Prostate gland (tissue), 2 donors: ENCODE measurements around the gene FGF22. TPM values are rescaled to one million over a fixed set of nuclear protein-coding genes. Genes with fewer than 3 reads are reported as not detected.
"Not testable (repeated sequence)": the region's sequence is repeated elsewhere in the genome, so short reads cannot be mapped to it uniquely, and the experiment has no call there.

Experiments used
- DNase-seq: peaks from one replicate; pipeline ENCODE4 v3.0.0-alpha.2; 2019; ENCODE audit warnings: low spot score
- H3K27ac ChIP-seq, 2 donors: fragments of 200-600 bp; sonication (generic); 2 replicates each; pipeline ENCODE4 v1.5.1; 2017 to 2019
- H3K27me3 ChIP-seq: fragments of 200-600 bp; sonication (generic); replicated peaks from 2 replicates; pipeline ENCODE4 v1.5.1; 2019; ENCODE audit not compliant: insufficient read depth
- H3K36me3 ChIP-seq, 2 donors: fragments of 200-600 bp; sonication (generic); 1 replicate in 1 of 2; 2 replicates in 1 of 2; pipeline versions ENCODE4 v1.5.1 to v1.8.1; 2017 to 2019
- H3K4me1 ChIP-seq: fragments of 200-600 bp; sonication (generic); replicated peaks from 2 replicates; pipeline ENCODE4 v1.5.1; 2019
- H3K4me3 ChIP-seq, 2 donors: fragments of 200-600 bp; sonication (generic); 2 replicates each; pipeline ENCODE4 v1.5.1; 2017 to 2019
- H3K9me3 ChIP-seq: fragments of 200-600 bp; sonication (generic); 2 replicates; pipeline ENCODE4 v1.5.1; 2017
- POLR2A ChIP-seq: fragments of 450-650 bp; IDR thresholded peaks from one replicate; pipeline ENCODE4 v1.6.1; 2016; ENCODE audit warnings: antibody characterized with exemption, mild to moderate bottlenecking
- POLR2AphosphoS5 ChIP-seq: sonication (generic); formaldehyde crosslinking; IDR thresholded peaks from one replicate; pipeline ENCODE4 v1.6.1; 2017; ENCODE audit warnings: antibody characterized with exemption
- WGBS: methylation state at CpG from one replicate; pipeline ENCODE4 v1.1.5; 2018; 5-methylcytosine and 5-hydroxymethylcytosine counted together
- intact Hi-C: fragments of 100-400 bp; cut with DNase I; formaldehyde crosslinking; loops from one replicate; pipeline ENCODE4 v1.14.2; 2022
- total RNA-seq, 2 donors: library from RNA; depleted of rRNA; stranded (reverse); fragments of >200 nt; gene quantifications; one replicate each; pipeline ENCODE4 v1.1.0, GENCODE V29; 2016
- TF ChIP-seq, protein P1 (sequence below), 4 experiments: fragments of 200-600 bp in 2 of 4; fragments of 450-650 bp in 2 of 4; sonication (generic) in 2 of 4; IDR thresholded peaks; 1 replicate in 3 of 4; 2 replicates in 1 of 4; pipeline ENCODE4 v1.5.1; 2016 to 2019; ENCODE audit warnings: antibody characterized with exemption in 4 of 4, mild to moderate bottlenecking in 2 of 4, moderate library complexity in 2 of 4

Gene FGF22
- total RNA-seq, 2 donors from 2014 or later: 4.4 TPM; not detected in 1

DNA sequence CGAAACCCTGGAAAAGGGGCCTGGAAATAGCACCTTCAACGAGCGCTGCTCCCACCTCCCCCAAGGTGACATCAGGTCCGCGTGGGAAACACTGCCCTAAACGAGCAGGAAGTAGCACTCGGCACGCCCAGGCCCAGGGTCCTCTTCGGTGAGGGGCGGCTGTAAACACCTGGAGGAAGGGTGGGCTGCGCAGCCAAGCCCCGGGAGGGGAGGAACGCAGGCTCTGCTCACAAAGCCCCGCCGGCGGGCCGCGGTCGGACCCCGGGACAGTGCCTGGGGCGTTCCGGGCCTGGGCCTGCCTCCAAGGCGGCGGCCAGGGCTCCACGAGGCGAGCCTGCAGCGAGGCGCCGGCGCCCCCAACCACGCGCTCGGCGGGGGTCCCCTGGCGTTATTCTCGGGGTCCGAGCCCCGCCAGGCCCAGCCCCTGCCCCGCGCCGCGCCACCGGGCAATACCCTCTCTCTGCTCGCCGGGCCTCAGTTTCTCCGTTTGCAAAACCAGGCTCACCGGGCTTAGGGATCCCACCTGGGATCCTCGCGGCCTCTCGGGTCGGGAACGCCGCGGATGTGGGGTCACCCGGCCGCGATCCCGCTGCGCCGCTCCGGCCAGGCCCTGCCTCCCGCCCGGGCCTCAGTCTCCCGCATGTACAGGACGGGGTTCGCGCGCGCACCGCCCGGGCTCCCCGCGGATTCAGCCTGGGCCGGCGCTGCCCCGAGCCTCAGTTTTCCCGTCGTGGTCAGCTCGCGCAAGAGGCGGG lies 22.7 kb downstream of the FGF22 start:
- Histone ChIP-seq H3K9me3 (no peaks in the 10 kb centered on the region), H3K27me3 (no peaks in the 10 kb centered on the region), H3K4me1 (peaks cover 31% of the 10 kb centered on the region), H3K36me3 (no peaks in the 10 kb centered on the region), H3K4me3 (peak overlapping the region; percentile 96 to 97), H3K27ac (peak overlapping the region; percentile 69 to 90)
- intact Hi-C loops: loop anchor here (10.0 kb wide), 1 partner anchor 322 kb away; the partner anchor contains the start of gene WDR18
- TF ChIP-seq POLR2A (peak; percentile 50), POLR2AphosphoS5 (no peak)
- TF ChIP-seq, protein P1, sequence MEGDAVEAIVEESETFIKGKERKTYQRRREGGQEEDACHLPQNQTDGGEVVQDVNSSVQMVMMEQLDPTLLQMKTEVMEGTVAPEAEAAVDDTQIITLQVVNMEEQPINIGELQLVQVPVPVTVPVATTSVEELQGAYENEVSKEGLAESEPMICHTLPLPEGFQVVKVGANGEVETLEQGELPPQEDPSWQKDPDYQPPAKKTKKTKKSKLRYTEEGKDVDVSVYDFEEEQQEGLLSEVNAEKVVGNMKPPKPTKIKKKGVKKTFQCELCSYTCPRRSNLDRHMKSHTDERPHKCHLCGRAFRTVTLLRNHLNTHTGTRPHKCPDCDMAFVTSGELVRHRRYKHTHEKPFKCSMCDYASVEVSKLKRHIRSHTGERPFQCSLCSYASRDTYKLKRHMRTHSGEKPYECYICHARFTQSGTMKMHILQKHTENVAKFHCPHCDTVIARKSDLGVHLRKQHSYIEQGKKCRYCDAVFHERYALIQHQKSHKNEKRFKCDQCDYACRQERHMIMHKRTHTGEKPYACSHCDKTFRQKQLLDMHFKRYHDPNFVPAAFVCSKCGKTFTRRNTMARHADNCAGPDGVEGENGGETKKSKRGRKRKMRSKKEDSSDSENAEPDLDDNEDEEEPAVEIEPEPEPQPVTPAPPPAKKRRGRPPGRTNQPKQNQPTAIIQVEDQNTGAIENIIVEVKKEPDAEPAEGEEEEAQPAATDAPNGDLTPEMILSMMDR (IDR thresholded peaks at IDR 0.05): no peak
- under 1% methylated on average over 53 of the region's 81 CpGs for WGBS
- DNase-seq: no peak

DNA sequence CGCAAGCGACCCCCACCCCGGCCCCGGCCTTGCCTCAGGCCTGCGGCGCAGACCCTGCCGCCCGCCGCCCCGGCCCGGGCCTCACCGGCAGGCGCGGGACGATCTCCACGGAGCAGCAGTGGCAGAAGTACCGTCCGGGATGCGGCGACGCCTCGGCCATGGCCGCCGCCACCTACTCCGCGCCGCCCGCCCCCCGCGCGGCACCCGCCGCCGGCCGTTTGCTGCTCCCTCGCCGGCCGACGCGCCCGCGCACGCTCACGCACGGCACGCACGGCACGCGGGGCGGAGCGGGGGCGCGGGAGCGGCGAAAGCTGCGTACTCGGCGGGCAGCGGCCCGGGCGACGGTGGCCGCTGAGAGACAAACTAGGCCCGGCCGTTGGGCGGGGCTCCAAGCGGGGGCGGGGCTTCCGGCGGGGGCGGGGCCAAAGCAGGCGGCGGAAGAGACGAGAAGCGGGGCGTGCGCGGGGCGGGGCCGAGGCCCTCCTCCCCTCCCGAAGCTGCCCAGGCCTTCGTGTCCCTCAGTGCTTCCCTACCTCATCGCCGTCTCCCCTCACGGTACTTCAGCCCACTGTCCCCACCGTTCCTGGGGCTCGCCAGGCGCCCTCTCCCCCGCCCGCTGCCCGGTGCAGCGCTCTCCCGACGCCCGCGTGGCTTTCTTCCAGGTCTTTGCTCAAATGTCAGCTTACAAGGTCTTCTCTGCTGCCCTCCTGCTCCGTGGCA lies 23.4 kb downstream of the FGF22 start, which contains the start of gene RNF126:
TSS of gene RNF126 (minus strand) at position 253 of the 720 bp plus-strand sequence. CDS start at position 160, 93 bp downstream.
- Histone ChIP-seq H3K4me3 (peak within 1 kb of the TSS; percentile 96 to 97), H3K27ac (peak within 1 kb of the TSS; percentile 90 to 96), H3K36me3 (no peaks in the 10 kb centered on the region), H3K4me1 (peaks cover 31% of the 10 kb centered on the region), H3K9me3 (no peaks in the 10 kb centered on the region), H3K27me3 (no peaks in the 10 kb centered on the region)
- WGBS: 1% methylated on average over 79 of the region's 97 CpGs
- TF ChIP-seq POLR2A: peak; percentile 48
- TF ChIP-seq, protein P1 (IDR thresholded peaks at IDR 0.05): no peak
- TF ChIP-seq POLR2AphosphoS5: peak; percentile 57
- peak; percentile 88 for DNase-seq
- intact Hi-C loops: loop anchor here (10.0 kb wide), 1 partner anchor 322 kb away; the partner anchor contains the start of gene WDR18

DNA sequence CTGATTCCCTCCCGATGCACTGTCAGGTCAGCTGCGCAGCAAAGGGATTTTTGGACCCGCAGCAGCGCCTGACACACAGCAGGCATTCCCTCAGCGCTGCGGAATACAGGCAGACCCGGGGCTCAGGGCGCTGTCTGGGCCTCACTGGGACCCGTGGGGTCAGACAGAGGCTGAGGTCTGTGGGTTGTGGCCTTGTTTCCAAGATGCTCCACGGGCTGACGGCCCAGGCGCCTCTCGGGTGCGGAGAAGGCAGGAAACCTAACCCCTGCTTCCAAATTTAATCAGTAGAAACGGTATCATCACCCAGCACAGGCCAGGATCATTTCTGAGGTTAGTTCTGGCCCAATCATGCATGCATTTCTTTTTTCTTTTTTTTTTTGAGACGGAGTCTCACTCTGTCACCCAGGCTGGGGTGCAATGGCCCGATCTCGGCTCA lies 24.0 kb downstream of the FGF22 start:
- Histone ChIP-seq H3K36me3 (no peaks in the 10 kb centered on the region), H3K4me3 (peak overlapping the region; percentile 96 to 97), H3K4me1 (peaks cover 29% of the 10 kb centered on the region), H3K27ac (peak overlapping the region; percentile 90 to 96), H3K27me3 (no peaks in the 10 kb centered on the region), H3K9me3 (no peaks in the 10 kb centered on the region)
- intact Hi-C loops: loop anchor here (2.0 to 10.0 kb wide), 2 partner anchors 71 to 321 kb away; partner anchors contain the start of gene WDR18
- TF ChIP-seq POLR2AphosphoS5: no peak
- TF ChIP-seq, protein P1 (IDR thresholded peaks at IDR 0.05): peak in 1 of 4 experiments; percentile 9
- no peak for DNase-seq
- WGBS: 63% methylated on average over 18 of the region's 18 CpGs

DNA sequence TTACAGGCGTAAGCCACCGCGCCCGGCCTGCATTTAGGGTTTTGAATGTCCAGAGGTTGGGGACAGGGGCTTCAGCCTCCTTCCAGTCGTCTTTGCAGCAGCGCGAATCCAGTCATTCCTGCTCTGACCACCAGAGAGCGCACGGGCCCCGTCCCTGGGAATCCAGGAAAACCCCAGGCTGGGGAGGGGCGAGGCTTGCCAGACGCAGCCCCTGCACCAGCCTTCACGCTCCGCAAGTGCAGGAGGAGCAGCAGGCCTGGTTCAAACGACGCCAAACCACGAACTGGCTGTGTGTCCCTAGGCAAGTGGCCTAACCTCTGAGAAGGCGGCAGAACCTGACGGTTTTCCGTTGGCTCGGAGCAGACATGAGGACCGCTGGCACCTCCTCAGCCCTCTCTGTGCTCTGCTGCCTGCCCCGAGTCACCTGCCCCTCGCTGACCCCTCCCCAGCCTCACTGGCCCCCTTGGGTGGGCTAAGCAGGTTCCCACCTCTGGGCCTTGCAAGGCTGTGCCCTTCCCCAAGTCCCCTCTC lies 25.3 kb downstream of the FGF22 start:
- Histone ChIP-seq H3K27ac (peak overlapping the region in 1 of 2 donors; percentile 24), H3K27me3 (no peaks in the 10 kb centered on the region), H3K9me3 (no peaks in the 10 kb centered on the region), H3K36me3 (no peaks in the 10 kb centered on the region), H3K4me3 (no peak overlapping the region), H3K4me1 (peaks cover 20% of the 10 kb centered on the region)
- WGBS: 3% methylated on average over 24 of the region's 24 CpGs
- intact Hi-C loops: loop anchor here (2.0 to 10.0 kb wide), 2 partner anchors 70 to 320 kb away; partner anchors contain the start of gene WDR18
- DNase-seq: peak; percentile 65
- TF ChIP-seq POLR2AphosphoS5 (peak; percentile 66), POLR2A (no peak)
- TF ChIP-seq, protein P1 (IDR thresholded peaks at IDR 0.05): peak; percentile 87 to 98 (median 94)

DNA sequence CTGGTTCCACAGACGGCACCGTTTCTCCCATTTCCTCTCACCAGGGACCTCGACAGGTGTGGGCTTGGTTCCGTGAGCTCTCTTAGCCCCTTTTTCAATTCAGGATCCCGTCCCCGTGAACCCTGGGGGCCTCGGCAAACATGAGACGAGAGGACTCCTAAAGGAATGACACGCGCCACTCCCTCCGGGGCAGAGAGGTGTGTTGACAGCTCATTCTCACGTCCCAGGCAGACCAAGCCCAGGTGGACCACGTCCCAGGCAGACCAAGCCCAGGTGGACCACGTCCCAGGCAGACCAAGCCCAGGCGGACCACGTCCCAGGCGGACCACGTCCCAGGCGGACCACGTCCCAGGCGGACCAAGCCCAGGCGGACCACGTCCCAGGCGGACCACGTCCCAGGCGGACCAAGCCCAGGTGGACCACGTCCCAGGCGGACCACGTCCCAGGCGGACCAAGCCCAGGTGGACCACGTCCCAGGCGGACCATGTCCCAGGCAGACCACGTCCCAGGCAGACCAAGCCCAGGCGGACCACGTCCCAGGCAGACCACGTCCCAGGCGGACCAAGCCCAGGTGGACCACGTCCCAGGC lies 27.4 kb downstream of the FGF22 start:
- WGBS: 95% methylated on average over 34 of the region's 38 CpGs
- H3K27ac ChIP-seq, H3K27me3 ChIP-seq, H3K36me3 ChIP-seq, DNase-seq, H3K4me1 ChIP-seq, H3K9me3 ChIP-seq, H3K4me3 ChIP-seq: not testable (repeated sequence)
- intact Hi-C loops: loop anchor here (10.0 kb wide), 1 partner anchor 318 kb away; the partner anchor contains the start of gene WDR18

DNA sequence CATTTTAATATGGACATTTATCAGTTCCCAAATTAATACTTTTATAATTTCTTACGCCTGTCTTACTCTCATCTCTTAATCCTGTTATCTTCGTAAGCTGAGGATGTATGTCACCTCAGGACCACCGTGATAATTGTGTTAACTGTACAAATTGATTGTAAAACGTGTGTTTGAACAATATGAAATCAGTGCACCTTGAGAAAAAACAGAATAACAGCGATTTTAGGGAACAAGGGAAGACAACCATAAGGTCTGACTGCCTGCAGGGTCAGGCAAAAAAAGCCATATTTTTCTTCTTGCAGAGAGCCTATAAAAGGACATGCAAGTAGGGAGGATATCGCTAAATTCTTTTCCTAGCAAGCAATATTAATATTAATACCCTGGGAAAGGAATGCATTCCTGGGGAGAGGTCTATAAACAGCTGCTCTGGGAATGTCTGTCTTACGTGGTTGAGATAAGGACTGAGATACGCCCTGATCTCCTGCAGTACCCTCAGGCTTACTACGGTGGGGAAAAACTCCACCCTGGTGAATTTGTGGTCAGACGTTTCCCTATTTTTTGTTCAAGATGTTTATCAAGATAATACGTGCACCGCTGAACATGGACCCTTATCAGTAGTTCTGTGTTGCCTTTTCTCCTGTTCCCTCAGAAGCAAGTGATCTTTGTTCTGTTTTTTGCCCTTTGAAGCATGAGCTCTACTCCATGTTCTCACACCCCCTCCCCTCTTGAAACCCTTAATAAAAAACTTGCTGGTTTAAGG lies 29.2 kb downstream of the FGF22 start:
- not testable (repeated sequence) for DNase-seq, H3K4me1 ChIP-seq, H3K27me3 ChIP-seq, H3K9me3 ChIP-seq, H3K27ac ChIP-seq, H3K36me3 ChIP-seq, H3K4me3 ChIP-seq
- intact Hi-C loops: loop anchor here (10.0 kb wide), 1 partner anchor 316 kb away; the partner anchor contains the start of gene WDR18
- WGBS: 65% methylated on average over 12 of the region's 12 CpGs
